Fibroblast of villous mesenchyme (primary cell): ENCODE measurements around the gene TMEM269. TPM values are rescaled to one million over a fixed set of nuclear protein-coding genes. Genes with fewer than 3 reads are reported as not detected.
A peak's percentile ranks its signal among the peaks of the same experiment; 100 is the strongest.

Source experiments
- DNase-seq: peaks from one replicate; pipeline ENCODE4 v3.0.0-alpha.2; 2010; ENCODE audit warnings: low read depth
- H3K4me3 ChIP-seq: 2 replicates; pipeline ENCODE4 v1.5.1; 2011; ENCODE audit warnings: low read depth, mild to moderate bottlenecking, low read length
- CTCF ChIP-seq: IDR thresholded peaks from 2 replicates; pipeline ENCODE4 v1.5.1; 2012; ENCODE audit warnings: low read depth, mild to moderate bottlenecking, low read length; ENCODE audit not compliant: insufficient read depth
- total RNA-seq: library from RNA; depleted of rRNA; stranded (reverse); fragments of >200 nt; gene quantifications from 2 replicates; pipeline ENCODE4 v1.2.3, GENCODE V29; 2012

The TMEM269 gene
- total RNA-seq, 1 donor = under 0.01 TPM

GRCh38 chr1:42773420-42773819, 11.4 kb upstream of the TMEM269 start:
- TF ChIP-seq CTCF = no peak
- no peak overlapping the region for H3K4me3 ChIP-seq
- DNase-seq = no peak

GRCh38 chr1:42774928-42775526, 9.8 kb upstream of the TMEM269 start:
- H3K4me3 ChIP-seq = no peak overlapping the region
- no peak for DNase-seq
- TF ChIP-seq CTCF = no peak

- TF ChIP-seq CTCF = no peak
- H3K4me3 ChIP-seq = no peak overlapping the region
- no peak for DNase-seq
Measured at GRCh38 chr1:42776502-42776901, 8.3 kb upstream of the TMEM269 start.

- H3K4me3 ChIP-seq = no peak overlapping the region
- peak; percentile 86 for TF ChIP-seq CTCF
- DNase-seq = peak; percentile 57
Measured at GRCh38 chr1:42777852-42778251, 6.9 kb upstream of the TMEM269 start.

- no peak for TF ChIP-seq CTCF
- DNase-seq = no peak
- no peak overlapping the region for H3K4me3 ChIP-seq
Measured at GRCh38 chr1:42779725-42780124, 5.1 kb upstream of the TMEM269 start.

GRCh38 chr1:42780176-42780575, 4.6 kb upstream of the TMEM269 start:
- H3K4me3 ChIP-seq = no peak overlapping the region
- TF ChIP-seq CTCF = no peak
- DNase-seq = no peak

GRCh38 chr1:42783092-42783491, 1.7 kb upstream of the TMEM269 start:
- H3K4me3 ChIP-seq = no peak overlapping the region
- no peak for TF ChIP-seq CTCF
- no peak for DNase-seq
